DMS 273 (cell line): ENCODE data around the gene OTUD5.
"Not testable (repeated sequence)": the region's sequence is repeated elsewhere in the genome, so short reads cannot be mapped to it uniquely, and the experiment has no call there.

Experiments
- DNase-seq: peaks from one replicate; lab custom pipeline; 2025; ENCODE audit not compliant: unreplicated experiment; lab: John Stamatoyannopoulos, UW

OTUD5 gene

DNA sequence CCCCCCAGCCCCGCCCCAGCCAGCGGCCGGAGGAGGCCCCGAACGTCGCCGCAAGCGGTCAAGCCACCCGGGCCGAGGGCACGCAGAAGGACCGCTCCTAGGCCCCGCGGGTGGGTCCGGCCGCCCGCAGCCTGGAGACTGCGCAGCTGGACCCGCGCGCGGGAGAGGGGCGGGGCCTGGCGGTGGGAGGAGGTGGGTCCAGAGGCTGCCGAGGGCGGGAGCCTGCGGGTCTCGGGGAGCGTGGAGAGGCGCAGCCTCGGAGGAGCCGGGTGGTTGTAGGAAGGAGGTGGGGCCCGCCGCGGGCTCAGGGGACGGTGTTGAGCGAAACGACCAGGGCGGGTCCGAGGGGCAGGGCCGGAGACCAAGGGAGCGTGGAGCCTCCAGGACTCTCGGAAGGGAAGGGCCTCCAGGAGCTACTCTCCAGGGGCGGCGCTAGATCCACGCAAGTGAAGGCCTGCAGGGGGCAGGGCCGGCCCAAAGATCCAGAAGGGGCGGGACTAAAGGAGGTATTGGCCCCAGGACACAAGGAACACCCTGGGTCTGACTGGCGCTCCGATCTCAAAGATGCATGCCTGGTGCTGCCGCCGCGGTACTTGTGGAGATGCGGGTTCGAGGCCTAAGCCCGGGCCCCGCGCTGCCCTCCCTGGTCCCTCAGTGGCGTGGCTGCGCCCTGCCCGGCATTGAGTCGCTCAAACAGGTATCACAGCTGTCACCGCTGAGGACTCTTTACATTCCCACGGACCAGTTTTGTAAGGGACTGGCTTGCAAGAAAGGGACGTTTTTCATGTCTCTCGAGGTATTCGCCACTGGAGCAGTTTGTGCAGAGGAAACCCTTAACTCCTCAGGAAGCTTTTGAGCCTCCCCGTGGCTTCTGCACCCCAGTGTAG lies 65.8 kb downstream of the OTUD5 start:
- DNase-seq = peak; percentile 93

DNA sequence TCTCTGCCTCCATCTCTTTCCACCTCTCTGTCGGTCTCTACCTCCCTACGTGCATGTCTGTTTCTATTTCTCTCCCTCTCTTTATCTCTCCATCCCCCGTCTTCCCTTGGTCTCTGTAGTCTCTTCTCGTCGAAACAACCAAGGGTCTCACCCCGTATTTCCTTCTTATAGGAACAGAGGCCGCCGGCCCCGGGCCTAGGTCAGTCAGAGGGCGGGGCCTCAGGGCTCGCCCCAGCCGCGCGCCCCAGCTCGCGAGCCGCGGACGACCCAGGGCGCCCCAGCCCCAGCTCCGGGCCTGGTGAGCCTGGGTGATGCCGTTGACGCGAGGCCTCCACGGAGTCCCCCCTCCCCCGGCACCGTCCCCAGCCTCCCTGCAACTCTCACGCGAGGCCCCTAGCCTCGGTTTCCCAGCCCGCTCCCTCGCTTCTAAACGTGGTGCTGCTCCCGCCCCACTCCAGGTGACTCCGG lies 66.4 kb downstream of the OTUD5 start:
- DNase-seq = peak; percentile 50

DNA sequence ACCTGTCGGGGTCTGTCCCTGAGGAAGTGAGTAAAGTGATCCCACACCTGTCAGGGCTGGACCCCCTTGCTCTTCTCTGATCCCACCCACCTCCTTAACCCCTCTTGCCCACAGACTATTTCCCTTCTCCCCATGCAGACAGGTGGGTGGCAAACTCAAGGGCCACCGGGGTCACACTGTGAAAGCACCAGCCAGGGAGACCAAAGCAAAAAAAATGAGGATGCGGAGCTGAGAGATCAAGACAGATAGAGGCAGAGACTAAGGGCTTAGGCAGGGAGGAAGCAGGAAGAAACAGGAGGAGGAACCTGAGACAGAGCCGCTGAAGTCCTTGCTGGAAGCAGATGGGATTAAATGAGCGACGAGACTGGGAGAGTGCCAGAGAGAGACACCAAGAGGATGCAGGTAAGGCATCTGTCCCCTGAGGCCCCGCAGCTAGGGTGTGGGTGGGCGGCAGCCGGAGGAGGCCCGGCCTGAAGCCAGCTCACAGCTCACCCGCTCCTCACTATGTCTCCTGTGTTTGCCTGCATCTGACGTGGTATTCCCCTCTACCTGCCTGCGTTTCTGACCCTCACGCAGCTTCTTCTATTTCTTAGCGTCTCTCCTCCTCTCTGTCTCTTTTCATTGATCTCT lies 67.0 kb downstream of the OTUD5 start:
- DNase-seq = peak; percentile 50

DNA sequence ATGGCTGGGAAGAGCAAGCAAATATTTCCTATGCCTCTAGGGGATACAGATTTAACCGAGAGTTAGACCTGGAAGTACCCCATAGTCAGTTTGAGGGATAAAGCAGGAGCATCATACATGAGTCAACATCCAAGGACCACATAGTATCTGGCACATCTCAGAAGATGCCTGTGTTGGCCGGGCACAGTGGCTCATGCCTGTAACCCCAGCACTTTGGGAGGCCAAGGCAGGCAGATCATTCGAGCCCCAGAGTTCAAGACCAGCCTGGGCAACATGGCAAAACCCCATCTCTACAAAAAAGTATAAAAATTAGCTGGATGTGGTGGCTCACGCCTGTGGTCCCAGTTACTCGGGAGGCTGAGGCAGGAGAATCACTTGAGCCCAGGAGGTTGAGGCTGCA lies 70.8 kb downstream of the OTUD5 start:
- DNase-seq = not testable (repeated sequence)

DNA sequence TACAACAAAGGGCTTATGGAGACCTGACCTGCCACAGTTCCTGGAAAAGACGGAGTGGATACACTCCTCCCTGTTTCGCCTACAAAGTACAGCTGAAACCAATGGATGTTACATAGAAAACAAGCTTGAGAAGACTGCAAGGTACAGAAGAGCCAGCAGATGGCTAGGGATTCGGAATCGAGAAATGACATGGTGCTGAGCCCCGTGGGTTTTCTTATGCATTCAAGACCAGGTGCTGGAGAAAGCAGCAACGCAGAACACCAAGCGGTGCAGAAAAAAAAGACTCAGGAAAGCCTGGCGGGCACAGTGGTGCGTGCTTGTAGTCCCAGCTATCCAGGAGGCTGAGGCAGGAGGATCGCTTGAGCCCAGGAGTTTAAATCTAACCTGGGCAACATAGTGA lies 73.7 kb downstream of the OTUD5 start:
- DNase-seq = peak; percentile 48

DNA sequence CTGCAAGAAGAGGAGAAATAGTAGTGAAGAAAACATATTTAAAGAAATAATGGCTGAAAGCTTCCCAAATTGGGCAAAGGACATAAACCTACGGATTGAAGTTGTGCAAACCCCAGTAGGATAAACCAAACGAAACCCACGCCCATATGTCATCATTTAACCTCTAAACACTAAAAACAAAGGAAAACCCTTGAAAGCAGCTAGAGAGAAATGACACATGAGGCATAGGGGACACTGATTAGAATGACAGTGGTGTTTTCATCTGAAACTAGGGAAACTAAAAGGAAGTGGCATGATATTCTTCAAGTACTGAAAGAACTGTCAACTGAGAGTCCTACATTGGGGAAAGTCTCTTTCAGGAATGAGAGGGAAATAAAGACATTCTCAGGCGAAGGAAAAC lies 80.5 kb downstream of the OTUD5 start:
- DNase-seq = not testable (repeated sequence)
